HuH-7.5 (cell line): ENCODE measurements around the gene HSD17B11.
A peak's percentile ranks its signal among the peaks of the same experiment; 100 is the strongest.
"Not testable (repeated sequence)": the region's sequence is repeated elsewhere in the genome, so short reads cannot be mapped to it uniquely, and the experiment has no call there.

Experiments
- DNase-seq: peaks from one replicate; pipeline ENCODE4 v3.0.0; 2011; ENCODE audit warnings: low spot score

The HSD17B11 gene

GRCh38 chr4:87356832-87357526, 34.0 kb downstream of the HSD17B11 start:
- DNase-seq, result no peak

GRCh38 chr4:87354168-87355102, 36.6 kb downstream of the HSD17B11 start:
- DNase-seq, result no peak

GRCh38 chr4:87353592-87353991, 37.4 kb downstream of the HSD17B11 start:
- DNase-seq, result peak; percentile 11

- no peak for DNase-seq
Observed at GRCh38 chr4:87345139-87345538, 45.8 kb downstream of the HSD17B11 start.

GRCh38 chr4:87342872-87343271, 48.1 kb downstream of the HSD17B11 start:
- no peak for DNase-seq

GRCh38 chr4:87341954-87342635, 48.9 kb downstream of the HSD17B11 start:
- not testable (repeated sequence) for DNase-seq

GRCh38 chr4:87339440-87339839, 51.5 kb downstream of the HSD17B11 start:
- DNase-seq, result no peak

GRCh38 chr4:87337361-87337760, 53.6 kb downstream of the HSD17B11 start:
- DNase-seq, result no peak

GRCh38 chr4:87333267-87333666, 57.7 kb downstream of the HSD17B11 start:
- DNase-seq, result no peak

- DNase-seq, result no peak
Observed at GRCh38 chr4:87330761-87331160, 60.2 kb downstream of the HSD17B11 start.

- no peak for DNase-seq
Observed at GRCh38 chr4:87327136-87327535, 63.9 kb downstream of the HSD17B11 start.

- no peak for DNase-seq
Observed at GRCh38 chr4:87326460-87326859, 64.5 kb downstream of the HSD17B11 start.

- no peak for DNase-seq
Observed at GRCh38 chr4:87322754-87323153, 68.2 kb downstream of the HSD17B11 start, which contains the start of gene HSD17B13. Gene HSD17B13, minus strand, starts transcription at chr4:87322882. Its CDS starts 41 bp downstream, at chr4:87322841.

GRCh38 chr4:87321888-87322287, 69.1 kb downstream of the HSD17B11 start:
- DNase-seq, result no peak

GRCh38 chr4:87317527-87317926, 73.5 kb downstream of the HSD17B11 start:
- peak; percentile 20 for DNase-seq

- no peak for DNase-seq
Observed at GRCh38 chr4:87316961-87317360, 74.0 kb downstream of the HSD17B11 start.

GRCh38 chr4:87315000-87315399, 76.0 kb downstream of the HSD17B11 start:
- DNase-seq, result not testable (repeated sequence)

- no peak for DNase-seq
Observed at GRCh38 chr4:87313756-87314155, 77.2 kb downstream of the HSD17B11 start.

- no peak for DNase-seq
Observed at GRCh38 chr4:87311684-87312083, 79.3 kb downstream of the HSD17B11 start.

- DNase-seq, result no peak
Observed at GRCh38 chr4:87310691-87311335, 80.2 kb downstream of the HSD17B11 start.

GRCh38 chr4:87309625-87310024, 81.4 kb downstream of the HSD17B11 start:
- no peak for DNase-seq

GRCh38 chr4:87306056-87306455, 84.9 kb downstream of the HSD17B11 start:
- no peak for DNase-seq
